ENCODE results near the gene RBFOX2.
"Not testable (repeated sequence)": the region's sequence is repeated elsewhere in the genome, so short reads cannot be mapped to it uniquely, and the experiment has no call there.

GRCh38 chr22:36020865-36021264 is 7.8 kb downstream of the RBFOX2 start:
- not testable (repeated sequence) for TF ChIP-seq CTCF (IDR thresholded peaks at IDR 0.05; ENCODE audit: low read length); EZH2 (IDR thresholded peaks at IDR 0.05; ENCODE audit: borderline replicate concordance, low read length)

Data from OCI-LY1 (cell line).